Measurements from ENCODE around the gene GPR162. TPM values are rescaled to one million over a fixed set of nuclear protein-coding genes. Genes with fewer than 3 reads are reported as not detected.
A peak's percentile ranks its signal among the peaks of the same experiment; 100 is the strongest.

Gene GPR162
- total RNA-seq, 2 donors from 2014 or later: 0.78 TPM; not detected in 1

- ATAC-seq (peak; percentile 40), DNase-seq (peak in 1 of 4 donors; percentile 44)
- peaks cover 0 to 14% of the 10 kb centered on the region in 2 donors for H3K27me3 ChIP-seq
- intact Hi-C loops (cut with DNase I): no loop called here
- TF ChIP-seq, protein P1, sequence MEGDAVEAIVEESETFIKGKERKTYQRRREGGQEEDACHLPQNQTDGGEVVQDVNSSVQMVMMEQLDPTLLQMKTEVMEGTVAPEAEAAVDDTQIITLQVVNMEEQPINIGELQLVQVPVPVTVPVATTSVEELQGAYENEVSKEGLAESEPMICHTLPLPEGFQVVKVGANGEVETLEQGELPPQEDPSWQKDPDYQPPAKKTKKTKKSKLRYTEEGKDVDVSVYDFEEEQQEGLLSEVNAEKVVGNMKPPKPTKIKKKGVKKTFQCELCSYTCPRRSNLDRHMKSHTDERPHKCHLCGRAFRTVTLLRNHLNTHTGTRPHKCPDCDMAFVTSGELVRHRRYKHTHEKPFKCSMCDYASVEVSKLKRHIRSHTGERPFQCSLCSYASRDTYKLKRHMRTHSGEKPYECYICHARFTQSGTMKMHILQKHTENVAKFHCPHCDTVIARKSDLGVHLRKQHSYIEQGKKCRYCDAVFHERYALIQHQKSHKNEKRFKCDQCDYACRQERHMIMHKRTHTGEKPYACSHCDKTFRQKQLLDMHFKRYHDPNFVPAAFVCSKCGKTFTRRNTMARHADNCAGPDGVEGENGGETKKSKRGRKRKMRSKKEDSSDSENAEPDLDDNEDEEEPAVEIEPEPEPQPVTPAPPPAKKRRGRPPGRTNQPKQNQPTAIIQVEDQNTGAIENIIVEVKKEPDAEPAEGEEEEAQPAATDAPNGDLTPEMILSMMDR (IDR thresholded peaks at IDR 0.05): no peak
- no peak for TF ChIP-seq POLR2A (IDR thresholded peaks at IDR 0.05)
- peak within 1 kb of the TSS; percentile 28 to 65 for H3K4me3 ChIP-seq
- peak within 1 kb of the TSS; percentile 46 to 76 (median 72) for H3K27ac ChIP-seq
- H3K4me1 ChIP-seq: peaks cover 34% of the 10 kb centered on the region
- WGBS, 2 donors: 2 to 4% methylated on average over 17 to 37 of the region's 60 CpGs
- H3K9me3 ChIP-seq: no peaks in the 10 kb centered on the region
- no peaks in the 10 kb centered on the region for H3K36me3 ChIP-seq (replicated peaks in 1 of 2; ENCODE audit: insufficient read depth in 1 of 2, low read depth in 2 of 2)
Measured at GRCh38 chr12:6827982-6828780, 6.6 kb downstream of the GPR162 start, which contains the start of gene P3H3. P3H3 (plus strand) TSS chr12:6828407; CDS start chr12:6828441, 34 bp downstream.

DNA sequence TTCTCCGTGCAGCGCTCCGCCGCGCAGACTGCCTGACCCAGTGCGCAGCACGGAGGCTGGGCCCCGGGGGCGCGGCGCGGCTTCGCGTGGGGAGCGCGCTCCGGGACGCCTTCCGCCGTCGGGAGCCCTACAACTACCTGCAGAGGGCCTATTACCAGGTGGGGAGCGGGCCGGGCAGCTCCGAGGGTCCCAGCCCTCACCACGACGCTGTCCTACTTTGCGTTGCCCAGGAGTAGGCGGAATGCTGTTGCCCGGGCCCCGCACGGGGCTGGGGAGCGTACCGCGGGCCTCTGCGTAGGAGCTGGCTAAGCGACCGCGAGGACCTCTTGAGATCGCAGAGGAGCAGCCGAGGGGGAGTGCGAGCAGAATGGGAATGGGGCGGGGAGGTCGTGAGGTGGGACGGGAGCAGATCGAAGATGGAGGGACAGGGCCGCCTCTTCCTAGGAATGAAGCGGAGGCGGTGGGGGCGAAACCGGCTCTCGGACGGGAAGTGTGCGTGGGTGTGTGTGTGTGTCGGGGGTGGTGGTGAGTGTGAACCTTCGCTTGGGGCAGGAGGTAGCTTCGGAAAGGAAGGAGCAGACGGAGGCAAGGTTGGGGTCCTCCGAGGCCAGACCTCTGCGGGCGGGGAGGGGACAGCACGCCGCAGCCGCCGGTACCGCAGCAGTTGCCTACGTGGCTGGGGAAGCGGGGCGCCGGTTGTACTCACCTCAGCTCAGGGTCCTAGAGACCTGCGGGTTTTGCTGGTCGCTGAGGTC lies 7.3 kb downstream of the GPR162 start:
- Histone ChIP-seq H3K27ac (peak overlapping the region; percentile 46 to 76 (median 72)), H3K36me3 (replicated peaks in 1 of 2; ENCODE audit: insufficient read depth in 1 of 2, low read depth in 2 of 2) (no peaks in the 10 kb centered on the region), H3K9me3 (no peaks in the 10 kb centered on the region), H3K4me3 (peak overlapping the region; percentile 28 to 65), H3K4me1 (peaks cover 34% of the 10 kb centered on the region), H3K27me3 (peaks cover 0 to 14% of the 10 kb centered on the region in 2 donors)
- intact Hi-C loops (cut with DNase I): no loop called here
- 0 to 2% methylated on average over 35 to 51 of the region's 71 CpGs for WGBS, 2 donors
- ATAC-seq (peak; percentile 64), DNase-seq (peak; percentile 60 to 79 (median 70))
- TF ChIP-seq, protein P1 (IDR thresholded peaks at IDR 0.05): peak in 1 of 7 experiments; percentile 2
- peak; percentile 48 to 82 (median 76) for TF ChIP-seq POLR2A (IDR thresholded peaks at IDR 0.05)

DNA sequence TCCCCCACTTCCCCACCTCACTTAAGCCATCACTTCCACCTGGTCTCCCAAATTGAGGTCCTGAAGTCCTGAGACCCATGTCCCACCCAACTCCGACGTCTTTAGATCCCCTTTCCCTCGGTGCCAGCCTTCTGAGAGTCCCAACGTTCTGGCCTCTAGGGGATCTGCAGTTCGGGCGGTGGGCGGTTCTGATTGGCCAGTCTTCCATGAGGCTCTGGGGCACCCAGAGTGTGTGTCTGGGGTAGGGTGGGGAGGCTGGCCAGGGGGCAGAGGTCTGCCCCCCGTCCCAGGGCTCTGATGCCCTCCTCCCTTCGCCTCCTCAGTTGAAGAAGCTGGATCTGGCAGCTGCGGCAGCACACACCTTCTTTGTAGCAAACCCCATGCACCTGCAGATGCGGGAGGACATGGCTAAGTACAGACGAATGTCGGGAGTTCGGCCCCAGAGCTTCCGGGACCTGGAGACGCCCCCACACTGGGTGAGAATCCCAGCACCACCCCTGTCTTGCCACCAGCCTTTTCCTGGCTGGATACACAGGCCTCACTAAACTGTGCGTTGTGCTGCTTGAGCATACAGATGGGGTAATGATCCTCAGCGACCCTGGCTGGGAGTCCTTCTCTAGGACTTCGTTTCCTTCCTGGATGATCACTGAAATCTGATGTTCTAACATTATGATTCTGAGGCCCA lies 8.1 kb downstream of the GPR162 start:
- H3K4me1 ChIP-seq: peaks cover 34% of the 10 kb centered on the region
- peak overlapping the region; percentile 46 to 76 (median 72) for H3K27ac ChIP-seq
- H3K4me3 ChIP-seq: peak overlapping the region; percentile 28 to 65
- DNase-seq (peak in 2 of 4 donors; percentile 43 to 70), ATAC-seq (peak; percentile 31)
- 38 to 48% methylated on average over 15 to 19 of the region's 19 CpGs for WGBS, 2 donors
- peaks cover 0 to 8% of the 10 kb centered on the region in 2 donors for H3K27me3 ChIP-seq
- no peak for TF ChIP-seq POLR2A (IDR thresholded peaks at IDR 0.05)
- TF ChIP-seq, protein P1 (IDR thresholded peaks at IDR 0.05): peak in 3 of 7 experiments; percentile 31 to 40 (median 34)
- intact Hi-C loops (cut with DNase I): no loop called here
- H3K9me3 ChIP-seq: no peaks in the 10 kb centered on the region
- H3K36me3 ChIP-seq (replicated peaks in 1 of 2; ENCODE audit: insufficient read depth in 1 of 2, low read depth in 2 of 2): no peaks in the 10 kb centered on the region

DNA sequence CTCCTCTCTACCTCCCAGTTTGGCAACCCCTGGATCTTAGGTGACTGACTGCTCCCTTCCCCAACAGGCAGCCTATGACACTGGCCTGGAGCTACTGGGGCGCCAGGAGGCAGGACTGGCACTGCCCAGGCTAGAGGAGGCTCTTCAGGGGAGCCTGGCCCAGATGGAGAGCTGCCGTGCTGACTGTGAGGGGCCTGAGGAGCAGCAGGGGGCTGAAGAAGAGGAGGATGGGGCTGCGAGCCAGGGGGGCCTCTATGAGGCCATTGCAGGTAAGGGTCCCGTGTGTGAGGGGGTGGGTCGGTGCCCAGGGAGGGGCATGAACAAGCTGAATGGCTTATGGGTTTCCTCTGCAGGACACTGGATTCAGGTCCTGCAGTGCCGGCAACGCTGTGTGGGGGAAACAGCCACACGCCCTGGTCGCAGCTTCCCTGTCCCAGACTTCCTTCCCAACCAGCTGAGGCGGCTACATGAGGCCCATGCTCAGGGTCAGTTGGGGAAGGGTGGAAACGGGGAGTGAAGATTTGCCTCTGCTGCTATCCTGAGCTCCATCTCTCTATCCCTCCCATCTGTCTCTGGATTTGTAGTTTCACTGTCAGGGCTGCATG lies 8.8 kb downstream of the GPR162 start:
- Histone ChIP-seq H3K4me3 (no peak overlapping the region), H3K27me3 (peaks cover 0 to 1% of the 10 kb centered on the region in 2 donors), H3K4me1 (peaks cover 31% of the 10 kb centered on the region), H3K9me3 (no peaks in the 10 kb centered on the region), H3K36me3 (replicated peaks in 1 of 2; ENCODE audit: insufficient read depth in 1 of 2, low read depth in 2 of 2) (no peaks in the 10 kb centered on the region), H3K27ac (peak overlapping the region in 1 of 4 donors; percentile 76)
- TF ChIP-seq, protein P1 (IDR thresholded peaks at IDR 0.05): no peak
- no peak for TF ChIP-seq POLR2A (IDR thresholded peaks at IDR 0.05)
- ATAC-seq: no peak
- DNase-seq: no peak
- WGBS, 2 donors: 81 to 95% methylated on average over 11 of the region's 11 CpGs
- intact Hi-C loops (cut with DNase I): no loop called here
